Fibroblast of lung (primary cell): ENCODE data around the gene HES3. TPM values are rescaled to one million over a fixed set of nuclear protein-coding genes. Genes with fewer than 3 reads are reported as not detected.

Experiments
- DNase-seq, 2 donors: peaks; one replicate each; pipeline versions ENCODE4 v3.0.0 to v3.0.0-alpha.2; 2010; ENCODE audit warnings: low read depth in 2 of 2
- H2AFZ ChIP-seq: 2 replicates; pipeline ENCODE4 v1.5.1; 2012; ENCODE audit warnings: low read length, control low read depth, inconsistent platforms
- H3K27ac ChIP-seq: 2 replicates; pipeline ENCODE4 v1.5.1; 2011; ENCODE audit warnings: low read length, control low read depth; ENCODE audit not compliant: insufficient read depth
- H3K27me3 ChIP-seq: 2 replicates; pipeline ENCODE4 v1.5.1; 2011; ENCODE audit warnings: mild to moderate bottlenecking, low read length; ENCODE audit not compliant: control insufficient read depth, insufficient read depth
- H3K36me3 ChIP-seq: 2 replicates; pipeline ENCODE4 v1.5.1; 2011; ENCODE audit warnings: low read length; ENCODE audit not compliant: control insufficient read depth, insufficient read depth
- H3K4me1 ChIP-seq: 2 replicates; pipeline ENCODE4 v1.5.1; 2011; ENCODE audit warnings: low read length; ENCODE audit not compliant: control insufficient read depth, insufficient read depth; ENCODE audit errors: extremely low read depth
- H3K4me2 ChIP-seq: 2 replicates; pipeline ENCODE4 v1.5.1; 2011; ENCODE audit warnings: low read length, control low read depth; ENCODE audit not compliant: insufficient read depth; ENCODE audit errors: extremely low read depth
- H3K4me3 ChIP-seq, 4 experiments: fragments of 200-600 bp in 1 of 4; sonication (generic) in 1 of 4; replicated peaks in 1 of 4; 2 replicates each; pipeline ENCODE4 v1.5.1; 2011 to 2016; ENCODE audit warnings: low read length in 4 of 4, low read depth in 3 of 4, mild to moderate bottlenecking in 3 of 4, control low read depth in 2 of 4, inconsistent platforms in 1 of 4, mixed read lengths in 1 of 4; ENCODE audit not compliant: insufficient read depth in 1 of 4; ENCODE audit errors: control extremely low read depth in 1 of 4
- H3K79me2 ChIP-seq: 2 replicates; pipeline ENCODE4 v1.5.1; 2012; ENCODE audit warnings: mild to moderate bottlenecking, low read length, inconsistent platforms; ENCODE audit not compliant: control insufficient read depth, insufficient read depth
- H3K9ac ChIP-seq: 2 replicates; pipeline ENCODE4 v1.5.1; 2011; ENCODE audit warnings: mild to moderate bottlenecking, low read length, control low read depth; ENCODE audit not compliant: insufficient read depth
- H3K9me3 ChIP-seq: 2 replicates; pipeline ENCODE4 v1.5.1; 2012; ENCODE audit warnings: low read depth, low read length; ENCODE audit not compliant: control insufficient read depth, insufficient read depth
- H4K20me1 ChIP-seq: 2 replicates; pipeline ENCODE4 v1.5.1; 2011; ENCODE audit warnings: low read length; ENCODE audit not compliant: control insufficient read depth, insufficient read depth; ENCODE audit errors: extremely low read depth
- CTCF ChIP-seq, 2 donors: IDR thresholded peaks in 1 of 2; conservative IDR thresholded peaks in 1 of 2; 1 replicate in 1 of 2; 2 replicates in 1 of 2; pipeline ENCODE4 v1.5.1; 2011 to 2012; ENCODE audit warnings: low read length in 2 of 2, control low read depth in 1 of 2, inconsistent platforms in 1 of 2, low read depth in 1 of 2, mild to moderate bottlenecking in 1 of 2
- EZH2 ChIP-seq: IDR thresholded peaks from 2 replicates; pipeline ENCODE4 v1.5.1; 2012; ENCODE audit warnings: low read length, control low read depth, mild to moderate bottlenecking; ENCODE audit errors: missing control alignments
- polyA plus RNA-seq, 2 donors: library from polyadenylated mRNA; depleted of rRNA in 1 of 2; stranded (reverse) in 1 of 2; unstranded in 1 of 2; fragments of >200 nt; gene quantifications; 2 replicates each; pipeline ENCODE4 v1.2.1, GENCODE V29; 2011 to 2012; ENCODE audit warnings: missing spikeins in 1 of 2
- total RNA-seq: library from RNA; depleted of rRNA; stranded (reverse); fragments of >200 nt; gene quantifications from 2 replicates; pipeline ENCODE4 v1.2.1, GENCODE V29; 2014

Gene HES3
- total and polyA plus RNA-seq, 2 donors (not counting 1 experiment from before 2014, with no cell fraction given) = not detected

GRCh38 chr1:6241887-6242740 lies 1.9 kb upstream of the HES3 start:
- no peak overlapping the region for H3K9ac ChIP-seq
- H3K27me3 ChIP-seq = peaks cover 29% of the 10 kb centered on the region
- TF ChIP-seq CTCF (conservative IDR thresholded peaks at IDR 0.05 in 1 of 2, IDR thresholded peaks at IDR 0.05 in 1 of 2; ENCODE audit: low read depth in 1 of 2, low read length in 2 of 2) (no peak), EZH2 (peak; percentile 89)
- no peak overlapping the region for H3K27ac ChIP-seq
- DNase-seq = no peak
- peaks cover 5% of the 10 kb centered on the region for H3K4me1 ChIP-seq
- no peaks in the 10 kb centered on the region for H3K79me2 ChIP-seq
- H3K4me2 ChIP-seq = no peak overlapping the region
- H4K20me1 ChIP-seq = no peaks in the 10 kb centered on the region
- no peak overlapping the region for H2AFZ ChIP-seq
- H3K9me3 ChIP-seq = no peaks in the 10 kb centered on the region
- H3K36me3 ChIP-seq = no peaks in the 10 kb centered on the region
- peak overlapping the region in 1 of 4 experiments; percentile 22 for H3K4me3 ChIP-seq

- H3K79me2 ChIP-seq = no peaks in the 10 kb centered on the region
- H3K4me3 ChIP-seq = no peak overlapping the region
- no peak overlapping the region for H3K9ac ChIP-seq
- H2AFZ ChIP-seq = no peak overlapping the region
- no peaks in the 10 kb centered on the region for H3K36me3 ChIP-seq
- H3K27me3 ChIP-seq = peaks cover 29% of the 10 kb centered on the region
- TF ChIP-seq EZH2 = peak; percentile 96
- TF ChIP-seq CTCF (conservative IDR thresholded peaks at IDR 0.05 in 1 of 2, IDR thresholded peaks at IDR 0.05 in 1 of 2; ENCODE audit: low read depth in 1 of 2, low read length in 2 of 2) = no peak
- DNase-seq = no peak
- no peak overlapping the region for H3K4me2 ChIP-seq
- H3K9me3 ChIP-seq = no peaks in the 10 kb centered on the region
- H3K4me1 ChIP-seq = peaks cover 5% of the 10 kb centered on the region
- H4K20me1 ChIP-seq = no peaks in the 10 kb centered on the region
- H3K27ac ChIP-seq = no peak overlapping the region
These were observed 735 bp upstream of the HES3 start for GRCh38 chr1:6243053-6243834.

DNA sequence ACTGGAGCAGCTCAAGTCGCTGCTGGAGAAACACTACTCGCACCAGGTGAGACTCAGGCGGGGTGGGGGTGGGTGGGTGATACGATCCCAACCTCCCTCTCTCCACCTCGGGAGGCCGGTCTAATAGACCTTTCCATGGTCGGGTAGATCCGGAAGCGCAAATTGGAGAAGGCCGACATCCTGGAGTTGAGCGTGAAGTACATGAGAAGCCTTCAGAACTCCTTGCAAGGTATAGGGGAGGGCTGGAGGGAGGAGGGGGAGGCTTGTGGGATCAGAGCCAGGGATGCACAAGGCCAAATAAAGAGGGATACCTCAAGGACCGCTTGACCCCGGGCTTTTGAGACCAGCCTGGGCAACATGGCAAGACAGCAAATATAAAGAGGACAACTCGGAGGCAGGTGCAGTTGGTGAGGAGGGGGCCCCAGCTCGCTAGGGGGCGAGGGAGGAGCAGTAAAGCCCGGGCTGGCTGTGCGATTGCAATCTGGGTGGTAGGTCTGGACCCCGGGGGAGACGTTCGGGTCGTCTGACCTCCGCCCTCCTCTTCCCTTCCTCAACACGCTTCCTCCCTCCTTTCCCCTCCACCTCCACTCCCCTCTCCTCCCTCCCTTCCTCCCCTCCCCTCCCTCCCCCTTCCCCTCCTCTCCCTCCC lies 546 bp downstream of the HES3 start:
- DNase-seq = no peak
- no peaks in the 10 kb centered on the region for H3K36me3 ChIP-seq
- no peaks in the 10 kb centered on the region for H4K20me1 ChIP-seq
- no peak overlapping the region for H3K4me2 ChIP-seq
- no peak overlapping the region for H3K4me3 ChIP-seq
- H2AFZ ChIP-seq = no peak overlapping the region
- H3K9me3 ChIP-seq = no peaks in the 10 kb centered on the region
- TF ChIP-seq CTCF (conservative IDR thresholded peaks at IDR 0.05 in 1 of 2, IDR thresholded peaks at IDR 0.05 in 1 of 2; ENCODE audit: low read depth in 1 of 2, low read length in 2 of 2) (no peak), EZH2 (peak; percentile 68)
- peaks cover 29% of the 10 kb centered on the region for H3K27me3 ChIP-seq
- no peak overlapping the region for H3K27ac ChIP-seq
- peaks cover 5% of the 10 kb centered on the region for H3K4me1 ChIP-seq
- H3K79me2 ChIP-seq = no peaks in the 10 kb centered on the region
- H3K9ac ChIP-seq = no peak overlapping the region
